Neutrophil (primary cell): ENCODE measurements around the gene FHL1.
"Not testable (repeated sequence)": the region's sequence is repeated elsewhere in the genome, so short reads cannot be mapped to it uniquely, and the experiment has no call there.

Experiments used
- H3K27ac ChIP-seq: fragments of 200-600 bp; sonication (generic); 2 replicates; pipeline ENCODE4 v1.5.1; 2016; ENCODE audit warnings: mild to moderate bottlenecking, moderate library complexity
- H3K27me3 ChIP-seq: fragments of 200-600 bp; sonication (generic); 2 replicates; pipeline ENCODE4 v1.6.0; 2016; ENCODE audit warnings: mild to moderate bottlenecking
- H3K36me3 ChIP-seq: fragments of 200-600 bp; sonication (generic); 2 replicates; pipeline ENCODE4 v1.5.1; 2017
- H3K4me1 ChIP-seq, 2 experiments: fragments of 200-600 bp in 1 of 2; sonication (generic) in 1 of 2; 1 replicate in 1 of 2; 2 replicates in 1 of 2; pipeline versions ENCODE4 v1.5.1 to v1.6.1; 2013 to 2016; ENCODE audit warnings: low read depth in 1 of 2, low read length in 1 of 2, mild to moderate bottlenecking in 1 of 2, moderate library complexity in 1 of 2; ENCODE audit not compliant: control insufficient read depth in 1 of 2, insufficient read depth in 1 of 2
- H3K4me3 ChIP-seq, 2 experiments: fragments of 200-600 bp in 1 of 2; sonication (generic) in 1 of 2; 1 replicate in 1 of 2; 2 replicates in 1 of 2; pipeline ENCODE4 v1.5.1; 2013 to 2016; ENCODE audit warnings: low read depth in 1 of 2, low read length in 1 of 2, mild to moderate bottlenecking in 1 of 2, moderate library complexity in 1 of 2
- H3K9me3 ChIP-seq: fragments of 200-600 bp; sonication (generic); 2 replicates; pipeline ENCODE4 v1.5.1; 2016
- CTCF ChIP-seq: fragments of 200-600 bp; sonication (generic); IDR thresholded peaks from 2 replicates; pipeline ENCODE4 v1.5.1; 2016; ENCODE audit warnings: antibody characterized with exemption

Gene FHL1

GRCh38 chrX:136165406-136165805 lies 18.1 kb downstream of the FHL1 start:
- Histone ChIP-seq H3K36me3 (no peaks in the 10 kb centered on the region), H3K4me1 (no peaks in the 10 kb centered on the region)

DNA sequence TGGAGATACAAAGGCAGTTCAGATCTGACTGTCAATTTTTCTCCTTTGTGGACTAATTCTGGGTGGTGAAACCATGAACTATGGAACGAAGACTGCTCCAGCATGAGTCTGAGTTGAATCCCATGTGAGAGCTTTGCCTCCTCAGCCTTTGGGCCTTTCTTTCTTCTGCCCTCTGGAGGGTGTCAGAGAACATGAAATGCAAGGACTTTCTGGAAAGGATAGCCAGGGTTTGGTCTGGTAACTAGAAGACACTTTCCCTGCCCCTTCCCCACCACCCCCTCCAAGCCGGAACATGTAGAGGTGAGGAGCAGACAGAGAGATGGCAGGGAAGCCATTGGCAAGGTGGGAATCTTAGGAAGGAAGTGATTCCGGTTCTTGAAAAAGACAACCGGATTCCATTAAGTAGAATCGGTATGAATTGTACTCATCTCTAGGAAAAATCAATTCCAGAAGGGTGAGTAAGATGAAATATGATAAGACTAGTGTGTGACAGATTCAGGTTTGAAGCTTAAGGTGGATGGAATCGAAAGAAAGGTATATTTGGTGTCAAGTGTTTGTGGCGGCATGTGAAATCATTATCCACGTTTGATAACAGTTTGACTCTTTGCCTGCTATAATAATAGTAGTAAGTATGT lies 19.0 kb downstream of the FHL1 start:
- H3K27ac ChIP-seq: no peak overlapping the region
- H3K4me1 ChIP-seq: no peaks in the 10 kb centered on the region
- TF ChIP-seq CTCF: no peak
- peaks cover 3% of the 10 kb centered on the region for H3K27me3 ChIP-seq
- no peaks in the 10 kb centered on the region for H3K36me3 ChIP-seq
- H3K9me3 ChIP-seq: no peaks in the 10 kb centered on the region
- H3K4me3 ChIP-seq: no peak overlapping the region

More at GRCh38 chrX:136165406-136165805, 18.1 kb downstream of the FHL1 start:
- Histone ChIP-seq H3K4me3 (no peak overlapping the region), H3K27ac (no peak overlapping the region), H3K9me3 (no peaks in the 10 kb centered on the region), H3K27me3 (peaks cover 3% of the 10 kb centered on the region)
- no peak for TF ChIP-seq CTCF

GRCh38 chrX:136167989-136168388 lies 20.7 kb downstream of the FHL1 start:
- H3K4me3 ChIP-seq, H3K36me3 ChIP-seq, H3K9me3 ChIP-seq, H3K4me1 ChIP-seq, H3K27me3 ChIP-seq, H3K27ac ChIP-seq: not testable (repeated sequence)

DNA sequence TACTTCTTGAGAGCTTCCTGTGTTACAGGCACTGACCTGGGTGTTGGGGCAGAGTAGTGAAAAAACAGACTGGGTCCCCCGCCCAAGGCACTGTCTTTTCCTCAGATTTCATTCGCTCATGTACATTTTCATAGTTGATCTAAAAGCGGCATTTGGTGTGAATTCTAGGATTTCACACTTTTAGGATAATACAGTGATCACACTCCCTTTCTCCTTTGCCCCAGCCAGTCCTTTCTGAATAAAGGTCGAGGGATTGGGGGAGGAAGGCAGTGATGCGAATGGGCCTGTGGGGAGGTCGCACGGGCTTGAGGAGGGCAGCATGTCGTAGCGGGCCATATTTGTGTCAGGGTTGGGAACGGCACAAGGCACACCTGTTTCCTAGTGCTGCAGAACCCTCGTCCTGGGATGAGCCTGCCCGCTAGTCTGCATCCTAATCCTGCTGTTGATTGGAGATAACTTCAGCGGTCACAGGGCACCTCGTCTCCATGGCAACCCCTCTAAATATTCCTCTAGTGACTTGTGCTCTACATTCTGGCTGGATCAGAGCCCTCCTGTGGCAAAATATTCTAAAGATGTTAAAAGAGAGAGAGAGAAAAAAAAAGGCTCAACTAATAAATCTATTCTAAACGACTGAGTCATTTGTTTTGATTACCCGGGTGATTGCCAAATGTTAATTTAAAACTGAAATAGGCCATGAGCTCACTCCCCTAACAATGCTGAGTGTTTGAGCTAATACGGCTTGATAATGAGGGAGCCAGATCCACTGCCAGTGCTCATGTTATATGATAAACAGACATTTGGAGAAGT lies 21.8 kb downstream of the FHL1 start:
- H3K4me1 ChIP-seq: no peaks in the 10 kb centered on the region
- no peaks in the 10 kb centered on the region for H3K9me3 ChIP-seq
- H3K4me3 ChIP-seq: no peak overlapping the region
- no peak overlapping the region for H3K27ac ChIP-seq
- TF ChIP-seq CTCF: no peak
- H3K27me3 ChIP-seq: peaks cover 3% of the 10 kb centered on the region
- H3K36me3 ChIP-seq: no peaks in the 10 kb centered on the region

- TF ChIP-seq CTCF: no peak
- Histone ChIP-seq H3K4me1 (no peaks in the 10 kb centered on the region), H3K36me3 (no peaks in the 10 kb centered on the region), H3K4me3 (no peak overlapping the region), H3K27ac (no peak overlapping the region), H3K9me3 (no peaks in the 10 kb centered on the region), H3K27me3 (peaks cover 3% of the 10 kb centered on the region)
Observed at GRCh38 chrX:136170139-136170800, 22.9 kb downstream of the FHL1 start.

DNA sequence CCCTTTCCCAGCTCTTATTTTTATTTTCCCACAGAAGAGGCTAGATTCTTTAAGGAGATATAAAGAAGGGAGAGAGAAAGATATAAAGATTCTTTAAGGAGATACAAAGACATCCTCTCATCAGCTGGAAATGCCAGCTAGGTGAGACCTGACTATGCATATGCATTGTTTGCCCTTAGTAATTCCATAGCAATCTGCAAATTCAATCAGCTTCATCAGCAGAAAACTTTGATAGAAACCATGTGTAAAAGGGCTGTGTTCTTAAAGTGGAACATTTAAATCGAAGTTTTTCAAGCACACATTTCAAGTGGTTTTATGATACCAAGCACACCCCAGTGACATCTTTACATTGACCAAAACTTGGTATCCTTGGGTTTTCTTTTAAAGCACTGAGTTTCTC lies 24.1 kb downstream of the FHL1 start:
- TF ChIP-seq CTCF: no peak
- Histone ChIP-seq H3K36me3 (no peaks in the 10 kb centered on the region), H3K27me3 (peaks cover 3% of the 10 kb centered on the region), H3K27ac (no peak overlapping the region), H3K9me3 (no peaks in the 10 kb centered on the region), H3K4me1 (no peaks in the 10 kb centered on the region), H3K4me3 (no peak overlapping the region)
